GM18499 (cell line): ENCODE measurements around the gene PAX6.
"Not testable (repeated sequence)": the region's sequence is repeated elsewhere in the genome, so short reads cannot be mapped to it uniquely, and the experiment has no call there.

Source experiments
- ATAC-seq: cut with Tn5 transposase; IDR thresholded peaks from one replicate; pipeline ENCODE4 v1.9.1; 2021; ENCODE audit warnings: moderate number of reproducible peaks; ENCODE audit not compliant: insufficient read depth, unreplicated experiment

Gene PAX6

DNA sequence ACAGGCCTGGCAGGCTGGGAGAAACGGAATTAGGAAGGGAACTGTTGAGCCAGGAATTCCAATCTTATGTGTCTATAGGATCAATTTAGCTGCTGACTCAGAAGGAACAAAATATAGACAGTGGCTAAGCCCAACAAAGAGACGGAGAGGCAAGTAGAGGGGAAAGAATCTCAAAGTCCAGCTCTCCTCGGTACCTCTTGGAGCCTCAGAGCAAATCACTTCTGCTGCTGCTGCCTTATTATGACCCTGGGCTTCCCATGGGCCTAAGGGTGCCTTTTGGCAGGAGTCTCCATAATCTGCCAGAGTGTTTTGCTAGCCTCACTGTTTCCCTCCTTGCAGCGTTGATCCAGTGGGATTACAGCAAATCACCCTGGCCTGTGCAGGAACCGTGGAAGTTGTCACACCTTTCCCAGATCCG, 31.7 kb downstream of the PAX6 start:
- no peak for ATAC-seq

DNA sequence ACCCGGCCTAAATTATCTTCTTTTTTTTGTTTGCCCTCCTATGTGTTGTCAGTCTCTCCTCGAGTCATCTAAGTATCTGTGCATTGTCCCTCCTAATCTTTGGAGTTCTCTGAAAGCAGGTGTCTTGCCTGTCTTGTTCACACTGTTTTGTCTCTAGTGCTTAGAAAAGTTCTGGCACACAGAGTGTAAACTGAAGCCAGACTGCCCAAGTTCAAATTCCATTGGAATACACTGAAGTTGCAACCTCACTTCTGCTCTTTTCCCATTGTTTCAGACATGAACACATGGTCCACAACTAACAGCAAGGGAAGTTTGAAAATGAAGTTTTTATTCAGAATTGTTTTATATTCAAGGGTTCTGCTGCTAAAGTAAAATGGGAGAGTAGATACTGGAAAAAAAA, 38.7 kb downstream of the PAX6 start:
- no peak for ATAC-seq

DNA sequence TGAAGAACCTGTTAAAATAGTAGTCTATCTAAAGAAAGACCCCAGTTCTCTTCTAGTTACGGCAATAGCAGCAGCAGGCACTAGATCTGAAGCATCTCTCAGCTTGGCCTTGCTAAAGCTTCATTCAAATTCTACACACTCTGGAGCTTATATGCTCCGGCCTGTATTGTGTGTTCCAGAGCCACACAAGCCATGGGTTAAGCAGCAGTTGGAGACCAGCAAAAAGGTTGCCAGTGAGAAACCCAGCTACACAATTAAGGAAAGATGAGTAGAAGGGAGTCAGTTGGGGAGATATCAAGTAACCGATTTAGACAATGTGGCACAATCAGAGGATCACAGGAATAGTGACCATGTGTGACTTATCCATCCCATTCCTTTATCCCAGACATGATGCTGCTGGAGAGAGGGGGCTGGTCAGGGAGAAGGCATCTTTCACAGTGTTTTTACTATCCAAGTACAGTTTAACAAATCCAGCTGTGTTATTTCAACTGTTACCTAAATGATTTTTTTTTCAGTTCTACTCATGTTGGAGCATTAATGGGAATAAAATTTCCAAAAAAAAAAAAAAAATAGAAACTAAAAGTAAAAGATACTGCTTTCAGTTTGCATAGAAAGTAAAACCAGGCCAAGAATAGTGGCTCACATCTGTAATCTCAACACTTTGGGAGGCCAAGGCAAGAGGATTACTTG, 41.0 kb downstream of the PAX6 start:
- no peak for ATAC-seq

DNA sequence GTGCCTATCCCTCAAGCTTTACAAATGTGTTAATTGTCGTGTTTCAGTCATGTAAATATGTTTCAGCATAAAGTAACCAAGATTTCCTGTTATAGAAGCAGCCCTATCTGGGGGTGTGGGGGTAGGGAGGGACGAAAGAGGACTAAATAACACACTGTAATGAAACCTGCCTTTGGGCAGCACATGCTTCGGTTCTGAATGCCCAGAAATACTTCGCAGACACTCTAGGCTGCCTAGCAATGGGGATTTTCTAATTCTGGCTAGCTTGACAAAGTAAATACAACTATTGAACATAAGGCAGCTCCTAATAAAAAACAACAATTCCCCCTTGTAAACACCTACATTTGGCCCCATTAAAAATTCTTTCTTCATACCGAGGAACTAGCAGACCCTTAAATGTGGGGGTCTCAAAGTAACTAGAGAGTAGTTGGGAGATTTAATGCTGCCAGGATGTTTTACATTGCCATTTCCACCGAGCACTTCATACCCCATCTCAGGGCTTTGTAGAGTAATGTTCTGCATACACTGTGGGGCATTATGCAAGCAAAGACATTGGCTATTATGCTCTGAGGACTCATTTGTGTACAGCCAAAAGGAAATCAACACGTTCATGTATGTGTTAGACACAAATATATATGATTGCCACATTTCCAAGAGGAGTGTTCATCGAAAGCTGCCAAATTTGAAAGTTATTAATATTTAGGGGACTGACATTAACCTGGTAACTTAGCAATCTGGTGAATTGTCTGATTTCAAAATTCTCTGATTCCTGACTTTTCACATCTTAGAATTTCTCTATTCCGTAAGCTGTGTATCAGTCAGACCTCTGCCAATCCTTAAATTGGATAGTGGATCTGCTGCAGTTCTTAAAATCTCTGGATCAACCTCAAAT, 42.1 kb downstream of the PAX6 start:
- ATAC-seq = no peak

DNA sequence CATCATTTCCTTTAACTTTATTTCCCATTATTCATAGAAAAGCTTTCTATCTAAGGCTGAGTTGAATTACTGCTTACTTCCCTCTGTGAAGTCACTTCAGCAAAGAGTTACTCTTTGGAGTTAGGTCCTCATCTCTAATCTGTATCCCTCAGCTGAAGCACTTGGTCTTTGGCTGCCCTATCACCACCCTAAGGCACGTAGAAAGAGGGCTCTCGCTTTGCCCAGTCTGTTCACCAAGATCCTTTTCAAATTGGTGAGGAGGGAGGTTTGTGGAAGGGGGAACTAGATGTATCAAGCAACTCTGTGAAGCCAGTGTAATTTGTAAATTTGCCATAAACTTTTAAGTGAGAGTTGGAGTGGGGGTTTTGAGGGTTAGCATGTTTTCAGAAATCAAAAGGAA, 43.4 kb downstream of the PAX6 start:
- no peak for ATAC-seq

DNA sequence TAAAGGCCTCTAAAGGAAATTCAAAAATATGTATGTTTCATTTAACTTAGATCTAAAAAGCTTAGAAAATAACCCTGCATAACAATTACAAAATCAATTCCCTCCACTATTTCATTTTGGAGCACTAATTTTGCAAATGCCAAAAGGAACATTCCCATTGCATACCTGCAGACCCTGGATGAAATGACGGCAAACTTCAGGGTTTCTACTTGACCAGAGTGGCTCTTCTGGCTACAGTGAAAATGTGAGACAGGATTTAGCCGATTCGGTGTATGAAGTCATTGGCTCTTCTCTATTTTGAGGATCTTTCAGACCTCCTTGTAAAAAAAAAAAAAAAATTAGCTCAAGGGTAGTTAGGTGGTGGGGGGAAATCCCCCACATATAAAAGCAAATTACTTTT, 44.1 kb downstream of the PAX6 start:
- no peak for ATAC-seq

DNA sequence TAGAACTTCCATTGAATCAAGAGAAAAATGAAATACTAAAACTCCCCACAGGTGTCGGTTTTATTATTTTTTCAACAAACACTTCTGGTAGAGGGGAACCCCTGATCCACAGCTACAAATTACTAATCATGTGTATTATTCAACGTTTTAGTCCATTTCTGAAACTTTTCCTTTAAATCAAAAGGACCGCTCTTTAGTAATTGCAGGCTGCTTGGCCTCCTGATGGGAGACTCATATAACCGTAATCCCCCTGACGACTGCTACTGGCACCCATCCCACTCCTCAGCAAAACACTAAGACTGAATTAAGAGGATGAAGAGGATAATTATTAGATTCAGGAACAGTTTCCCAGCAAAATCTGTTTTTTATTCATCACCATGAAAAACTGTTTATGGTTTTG, 46.4 kb downstream of the PAX6 start:
- no peak for ATAC-seq

DNA sequence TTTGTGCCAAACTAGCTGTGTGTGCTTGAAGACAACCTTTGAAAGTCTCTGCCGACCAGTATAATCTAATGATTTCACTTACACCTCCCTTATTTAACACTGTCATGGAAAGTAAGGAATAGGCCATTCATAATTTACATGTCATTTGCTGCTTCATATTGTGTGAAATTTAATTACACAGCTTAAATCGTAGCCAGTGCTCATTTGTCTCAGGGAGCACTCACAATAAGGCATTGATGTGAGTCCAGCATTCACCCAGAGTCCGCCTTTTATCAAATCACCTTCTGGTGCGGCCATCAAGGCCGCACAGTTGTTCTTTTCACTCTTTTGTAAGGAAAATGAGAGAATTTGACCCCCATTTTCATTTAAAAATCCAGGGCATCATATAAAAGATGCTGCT, 46.9 kb downstream of the PAX6 start:
- ATAC-seq = no peak

DNA sequence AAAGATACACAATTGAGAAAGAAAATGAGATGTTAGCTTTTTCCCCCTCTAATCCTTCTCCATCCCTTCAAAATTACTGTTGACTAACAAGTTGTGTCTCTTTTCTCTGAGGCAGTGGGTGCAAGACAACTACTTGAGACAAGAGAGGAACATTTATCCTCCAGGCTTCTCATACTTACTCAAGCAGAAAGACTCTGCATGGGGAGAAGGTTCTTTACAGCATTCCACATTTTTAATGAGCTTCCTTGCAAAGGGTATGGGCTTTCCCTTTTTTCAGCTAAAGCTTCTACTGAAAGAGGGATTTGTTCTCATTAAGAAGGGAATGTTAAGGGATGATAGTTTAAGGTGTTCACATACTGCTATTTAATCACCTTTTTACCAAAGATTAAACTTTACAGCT, 47.8 kb downstream of the PAX6 start:
- ATAC-seq = no peak

DNA sequence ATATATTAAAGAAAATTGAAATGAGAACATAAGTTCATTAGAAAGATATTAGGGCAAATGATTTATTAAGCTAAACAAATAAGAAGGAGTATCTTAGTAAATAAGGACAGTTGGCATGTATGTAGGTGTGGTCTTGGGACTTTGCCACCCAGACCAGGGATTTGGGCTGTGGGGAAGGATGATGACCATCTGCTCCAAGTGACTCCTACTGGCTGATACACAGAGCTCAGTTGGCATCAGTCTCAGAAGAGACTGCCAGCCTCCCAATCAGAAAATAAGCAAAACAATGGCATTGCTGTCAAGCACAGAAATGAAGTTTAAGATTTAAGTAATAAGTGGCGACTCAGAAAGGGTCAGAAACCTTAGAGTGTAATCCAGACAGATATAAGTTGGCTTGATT, 49.5 kb downstream of the PAX6 start:
- no peak for ATAC-seq

DNA sequence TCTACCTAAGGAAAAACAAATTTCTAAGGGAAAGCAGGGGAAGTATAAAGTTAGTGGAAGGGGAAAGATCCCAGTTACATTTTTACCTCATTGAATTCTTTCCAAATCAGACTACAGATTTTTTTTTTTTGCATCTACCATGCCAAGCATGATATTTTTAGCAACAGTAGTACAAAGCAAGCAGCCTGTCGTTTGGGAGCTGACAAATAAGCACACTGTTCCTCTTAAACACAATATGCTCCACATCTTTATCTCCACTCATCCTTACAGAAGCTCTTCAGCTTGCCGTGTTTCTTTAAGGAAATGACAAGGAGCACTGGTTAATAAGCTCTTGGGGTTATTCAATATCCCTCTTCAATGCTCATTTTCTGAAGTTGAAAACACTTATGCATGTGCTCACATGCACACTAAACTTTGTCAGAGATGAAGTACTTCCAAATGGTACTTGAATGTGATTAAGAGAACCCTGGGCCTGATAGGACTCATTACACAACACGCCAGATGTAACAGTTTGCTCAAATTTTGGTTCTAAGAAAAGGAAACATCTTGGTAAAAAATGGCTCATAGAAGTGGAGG, 53.8 kb downstream of the PAX6 start:
- ATAC-seq = no peak

DNA sequence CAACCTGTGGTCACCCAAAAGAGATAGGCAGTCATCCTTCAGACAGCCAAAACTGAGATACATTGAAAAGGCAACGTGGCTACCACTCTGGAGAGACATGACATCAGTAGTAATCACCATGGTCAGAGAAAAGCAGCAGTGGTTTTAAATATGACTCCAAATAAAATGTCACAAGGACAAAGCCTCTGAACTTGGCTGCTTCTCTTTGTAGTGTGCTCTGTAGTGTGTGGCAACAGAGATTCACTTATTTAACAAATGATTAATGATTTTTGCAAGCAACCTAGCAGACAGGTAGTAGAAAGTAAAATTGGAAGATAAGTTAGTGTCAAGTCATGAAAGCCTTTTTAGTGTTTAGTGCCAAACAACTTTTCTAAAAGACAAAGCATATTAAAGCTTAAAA, 63.5 kb downstream of the PAX6 start:
- no peak for ATAC-seq

DNA sequence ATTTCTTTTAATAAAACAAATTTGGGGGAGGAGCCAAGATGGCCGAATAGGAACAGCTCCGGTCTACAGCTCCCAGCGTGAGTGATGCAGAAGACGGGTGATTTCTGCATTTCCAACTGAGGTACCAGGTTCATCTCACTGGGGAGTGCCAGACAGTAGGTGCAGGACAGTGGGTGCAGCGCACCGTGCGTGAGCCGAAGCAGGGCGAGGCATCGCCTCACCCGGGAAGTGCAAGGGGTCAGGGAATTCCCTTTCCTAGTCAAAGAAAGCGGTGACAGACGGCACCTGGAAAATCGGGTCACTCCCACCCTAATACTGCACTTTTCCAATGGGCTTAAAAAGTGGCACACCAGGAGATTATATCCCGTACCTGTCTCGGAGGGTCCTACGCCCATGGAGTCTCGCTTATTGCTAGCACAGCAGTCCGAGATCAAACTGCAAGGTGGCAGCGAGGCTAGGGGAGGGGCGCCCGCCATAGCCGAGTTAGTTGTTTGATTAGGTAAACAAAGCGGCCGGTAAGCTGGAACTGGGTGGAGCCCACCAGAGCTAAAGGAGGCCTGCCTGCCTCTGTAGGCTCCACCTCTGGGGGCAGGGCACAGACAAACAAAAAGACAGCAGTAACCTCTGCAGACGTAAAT, 70.3 kb downstream of the PAX6 start:
- ATAC-seq = not testable (repeated sequence)

DNA sequence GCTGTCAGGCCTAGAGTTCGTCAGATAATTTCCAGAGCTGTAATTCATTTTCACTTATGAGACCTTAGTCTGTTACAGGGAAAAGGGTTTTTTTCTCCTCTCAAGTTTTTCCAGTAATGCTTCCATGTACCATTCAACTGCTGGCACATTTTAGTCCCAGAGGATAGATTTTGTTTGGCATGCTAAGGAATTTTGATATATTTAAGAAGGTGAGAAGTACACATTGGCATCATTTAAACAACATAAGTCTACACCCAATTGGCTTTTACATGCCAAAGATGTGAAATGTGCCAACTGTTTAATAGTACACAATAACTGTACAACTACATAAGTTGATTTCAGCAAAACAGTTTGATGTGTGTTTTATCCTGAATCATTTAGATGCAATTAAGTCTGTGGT, 71.0 kb downstream of the PAX6 start:
- ATAC-seq = no peak
